ENCODE data around the gene FBXO34. TPM values are rescaled to one million over a fixed set of nuclear protein-coding genes. Genes with fewer than 3 reads are reported as not detected.

FBXO34 gene
- total RNA-seq, 2 experiments from 2014 or later = 26.3 to 28.8 TPM

GRCh38 chr14:55361190-55361589 lies 90.0 kb downstream of the FBXO34 start:
- intact Hi-C loops (cut with micrococcal nuclease; ENCODE audit: unreplicated experiment) = no loop called here
- Histone ChIP-seq H4K20me1 (ENCODE audit: insufficient read depth, low read length) (no peaks in the 10 kb centered on the region), H3K27ac (ENCODE audit: low read depth, low read length, poor library complexity, severe bottlenecking) (no peak overlapping the region), H3K4me3 (ENCODE audit: low read depth, low read length, poor library complexity, severe bottlenecking) (no peak overlapping the region), H3K9me2 (ENCODE audit: insufficient read depth, low read length) (no peaks in the 10 kb centered on the region), H3K36me3 (ENCODE audit: insufficient read depth, low read length) (no peaks in the 10 kb centered on the region), H2AFZ (ENCODE audit: low read length) (no peak overlapping the region), H3K4me1 (ENCODE audit: insufficient read depth, low read length, poor library complexity, severe bottlenecking) (no peaks in the 10 kb centered on the region), H3K9me3 (ENCODE audit: low read length) (no peaks in the 10 kb centered on the region), H3K79me2 (ENCODE audit: insufficient read depth, low read depth, low read length) (no peaks in the 10 kb centered on the region), H3K4me2 (ENCODE audit: low read length) (no peak overlapping the region)
- DNase-seq (ENCODE audit: low spot score) = no peak
- BruUV-seq (replicated peaks) = no TSS peak
- CTCF ChIA-PET (ENCODE audit: unreplicated experiment) = no interaction called here
- no peak for TF ChIP-seq CTCF (conservative IDR thresholded peaks at IDR 0.05; ENCODE audit: low read length)
- TF ChIP-seq EZH2phosphoT487 (IDR thresholded peaks at IDR 0.05; ENCODE audit: borderline replicate concordance, low read depth, low read length) = no peak
- POLR2A ChIA-PET = interaction anchor here (0.7 kb wide), 2 partner anchors 13 to 189 kb away, joined by 3 read pairs; no protein-coding TSS in a partner anchor

- Histone ChIP-seq H4K20me1 (ENCODE audit: insufficient read depth, low read length) (no peaks in the 10 kb centered on the region), H3K27ac (ENCODE audit: low read depth, low read length, poor library complexity, severe bottlenecking) (no peak overlapping the region), H3K4me3 (ENCODE audit: low read depth, low read length, poor library complexity, severe bottlenecking) (no peak overlapping the region), H3K9me3 (ENCODE audit: low read length) (no peaks in the 10 kb centered on the region), H3K79me2 (ENCODE audit: insufficient read depth, low read depth, low read length) (no peaks in the 10 kb centered on the region), H2AFZ (ENCODE audit: low read length) (no peak overlapping the region), H3K36me3 (ENCODE audit: insufficient read depth, low read length) (peaks cover 18% of the 10 kb centered on the region; the same call in 1 of the 2 replicates), H3K4me1 (ENCODE audit: insufficient read depth, low read length, poor library complexity, severe bottlenecking) (no peaks in the 10 kb centered on the region), H3K4me2 (ENCODE audit: low read length) (no peak overlapping the region), H3K9me2 (ENCODE audit: insufficient read depth, low read length) (no peaks in the 10 kb centered on the region)
- TF ChIP-seq CTCF (conservative IDR thresholded peaks at IDR 0.05; ENCODE audit: low read length) = no peak
- no peak for TF ChIP-seq EZH2phosphoT487 (IDR thresholded peaks at IDR 0.05; ENCODE audit: borderline replicate concordance, low read depth, low read length)
- DNase-seq (ENCODE audit: low spot score) = no peak
- intact Hi-C loops (cut with micrococcal nuclease; ENCODE audit: unreplicated experiment) = no loop called here
- ChIA-PET POLR2A (interaction anchor here (1.1 kb wide), 1 partner anchor 11 kb away, joined by 3 read pairs; no protein-coding TSS in a partner anchor), CTCF (ENCODE audit: unreplicated experiment) (no interaction called here)
- no TSS peak for BruUV-seq (replicated peaks)
These were observed 95.0 kb downstream of the FBXO34 start for GRCh38 chr14:55366271-55366670.

- ChIA-PET CTCF (ENCODE audit: unreplicated experiment) (no interaction called here), POLR2A (interaction anchor here (0.5 kb wide), 1 partner anchor 159 kb away, joined by 3 read pairs; no protein-coding TSS in a partner anchor)
- Histone ChIP-seq H3K4me1 (ENCODE audit: insufficient read depth, low read length, poor library complexity, severe bottlenecking) (no peaks in the 10 kb centered on the region), H3K4me3 (ENCODE audit: low read depth, low read length, poor library complexity, severe bottlenecking) (no peak overlapping the region), H3K27ac (ENCODE audit: low read depth, low read length, poor library complexity, severe bottlenecking) (no peak overlapping the region), H4K20me1 (ENCODE audit: insufficient read depth, low read length) (no peaks in the 10 kb centered on the region), H3K79me2 (ENCODE audit: insufficient read depth, low read depth, low read length) (no peaks in the 10 kb centered on the region), H3K9me2 (ENCODE audit: insufficient read depth, low read length) (no peaks in the 10 kb centered on the region), H3K4me2 (ENCODE audit: low read length) (no peak overlapping the region), H3K36me3 (ENCODE audit: insufficient read depth, low read length) (peaks cover 25% of the 10 kb centered on the region), H3K9me3 (ENCODE audit: low read length) (no peaks in the 10 kb centered on the region), H2AFZ (ENCODE audit: low read length) (no peak overlapping the region)
- no TSS peak for BruUV-seq (replicated peaks)
- DNase-seq (ENCODE audit: low spot score) = no peak
- TF ChIP-seq CTCF (conservative IDR thresholded peaks at IDR 0.05; ENCODE audit: low read length) (no peak), EZH2phosphoT487 (IDR thresholded peaks at IDR 0.05; ENCODE audit: borderline replicate concordance, low read depth, low read length) (no peak)
- intact Hi-C loops (cut with micrococcal nuclease; ENCODE audit: unreplicated experiment) = no loop called here
These were observed 99.7 kb downstream of the FBXO34 start for GRCh38 chr14:55370883-55371455.
